ENCODE results near the gene VWA8.

Gene VWA8

GRCh38 chr13:41582027-41582463 lies 378.9 kb downstream of the VWA8 start:
- H2AFZ ChIP-seq (ENCODE audit: low read depth, low read length) = no peak overlapping the region
- no peaks in the 10 kb centered on the region for H3K79me2 ChIP-seq (ENCODE audit: low read length)
- H3K4me1 ChIP-seq (ENCODE audit: low read length) = no peaks in the 10 kb centered on the region
- no peak overlapping the region for H3K9ac ChIP-seq (ENCODE audit: low read length)
- H3K36me3 ChIP-seq (replicated peaks; ENCODE audit: low read depth, low read length) = peaks cover 6% of the 10 kb centered on the region
- H3K9me3 ChIP-seq (ENCODE audit: insufficient read depth, low read length) = no peaks in the 10 kb centered on the region
- no peak overlapping the region for H3K4me3 ChIP-seq (ENCODE audit: low read length)
- no peak for TF ChIP-seq EZH2phosphoT487 (IDR thresholded peaks at IDR 0.05; ENCODE audit: low read depth)
- TF ChIP-seq CTCF (IDR thresholded peaks at IDR 0.05; ENCODE audit: low read depth, low read length) = no peak
- H3K4me2 ChIP-seq (ENCODE audit: low read length) = no peak overlapping the region
- H3K27ac ChIP-seq (ENCODE audit: low read length) = no peak overlapping the region
- H3K27me3 ChIP-seq (ENCODE audit: low read depth, low read length) = no peaks in the 10 kb centered on the region
- no peaks in the 10 kb centered on the region for H4K20me1 ChIP-seq (ENCODE audit: insufficient read depth, low read length)

DNA sequence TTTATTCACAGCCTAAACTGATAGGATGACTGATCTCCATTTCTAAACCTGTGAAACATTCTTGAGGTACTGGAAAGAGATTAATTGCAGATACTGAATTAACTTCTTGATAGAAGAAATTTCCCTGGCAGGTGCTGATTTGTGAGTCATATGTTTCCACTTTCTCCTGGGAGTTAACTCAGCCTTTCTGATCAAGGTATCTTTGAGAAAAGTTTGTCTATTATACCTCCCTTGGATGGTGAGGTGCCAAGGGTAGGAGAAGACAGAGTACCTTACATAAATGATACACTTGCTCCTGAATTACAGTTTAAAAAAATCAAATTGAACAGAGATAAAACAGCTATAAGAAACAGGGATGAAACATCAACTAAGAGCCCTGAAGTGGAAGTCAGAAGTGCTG lies 380.6 kb downstream of the VWA8 start:
- Histone ChIP-seq H3K27me3 (ENCODE audit: low read depth, low read length) (no peaks in the 10 kb centered on the region), H4K20me1 (ENCODE audit: insufficient read depth, low read length) (no peaks in the 10 kb centered on the region), H3K4me1 (ENCODE audit: low read length) (no peaks in the 10 kb centered on the region), H3K4me3 (ENCODE audit: low read length) (no peak overlapping the region), H3K36me3 (replicated peaks; ENCODE audit: low read depth, low read length) (peaks cover 3% of the 10 kb centered on the region), H3K27ac (ENCODE audit: low read length) (no peak overlapping the region), H2AFZ (ENCODE audit: low read depth, low read length) (no peak overlapping the region), H3K79me2 (ENCODE audit: low read length) (no peaks in the 10 kb centered on the region), H3K9me3 (ENCODE audit: insufficient read depth, low read length) (no peaks in the 10 kb centered on the region), H3K9ac (ENCODE audit: low read length) (no peak overlapping the region), H3K4me2 (ENCODE audit: low read length) (no peak overlapping the region)
- no peak for TF ChIP-seq EZH2phosphoT487 (IDR thresholded peaks at IDR 0.05; ENCODE audit: low read depth)
- TF ChIP-seq CTCF (IDR thresholded peaks at IDR 0.05; ENCODE audit: low read depth, low read length) = no peak

- Histone ChIP-seq H3K4me1 (ENCODE audit: low read length) (no peaks in the 10 kb centered on the region), H3K4me2 (ENCODE audit: low read length) (no peak overlapping the region), H3K27me3 (ENCODE audit: low read depth, low read length) (no peaks in the 10 kb centered on the region), H3K36me3 (replicated peaks; ENCODE audit: low read depth, low read length) (peaks cover 3% of the 10 kb centered on the region), H4K20me1 (ENCODE audit: insufficient read depth, low read length) (no peaks in the 10 kb centered on the region), H3K9me3 (ENCODE audit: insufficient read depth, low read length) (no peaks in the 10 kb centered on the region), H3K9ac (ENCODE audit: low read length) (no peak overlapping the region), H3K27ac (ENCODE audit: low read length) (no peak overlapping the region), H2AFZ (ENCODE audit: low read depth, low read length) (no peak overlapping the region), H3K79me2 (ENCODE audit: low read length) (no peaks in the 10 kb centered on the region), H3K4me3 (ENCODE audit: low read length) (no peak overlapping the region)
- TF ChIP-seq CTCF (IDR thresholded peaks at IDR 0.05; ENCODE audit: low read depth, low read length) = no peak
Measured at GRCh38 chr13:41579881-41580280, 381.0 kb downstream of the VWA8 start.

DNA sequence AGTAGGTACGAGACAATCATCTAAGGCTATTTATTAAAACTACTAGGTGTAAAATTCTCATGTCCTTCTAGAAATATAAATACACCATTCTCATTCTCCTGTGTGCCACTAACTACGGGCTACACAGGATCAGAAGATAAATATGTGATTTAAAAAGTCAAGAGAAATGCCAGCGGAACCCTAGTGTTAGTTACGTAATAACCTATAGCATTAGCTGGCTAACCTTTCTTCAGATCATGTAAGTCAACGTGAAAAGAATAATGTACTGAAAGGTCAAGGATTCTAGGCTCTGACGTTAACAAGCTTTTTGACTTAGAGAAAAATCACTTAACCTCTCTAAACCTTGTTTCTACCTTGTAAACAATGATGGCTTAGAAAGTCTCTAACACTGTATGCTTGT lies 381.7 kb downstream of the VWA8 start:
- H2AFZ ChIP-seq (ENCODE audit: low read depth, low read length) = no peak overlapping the region
- no peak overlapping the region for H3K4me2 ChIP-seq (ENCODE audit: low read length)
- H4K20me1 ChIP-seq (ENCODE audit: insufficient read depth, low read length) = no peaks in the 10 kb centered on the region
- H3K36me3 ChIP-seq (replicated peaks; ENCODE audit: low read depth, low read length) = peaks cover 3% of the 10 kb centered on the region
- H3K27ac ChIP-seq (ENCODE audit: low read length) = no peak overlapping the region
- H3K4me1 ChIP-seq (ENCODE audit: low read length) = no peaks in the 10 kb centered on the region
- no peaks in the 10 kb centered on the region for H3K27me3 ChIP-seq (ENCODE audit: low read depth, low read length)
- no peak for TF ChIP-seq EZH2phosphoT487 (IDR thresholded peaks at IDR 0.05; ENCODE audit: low read depth)
- TF ChIP-seq CTCF (IDR thresholded peaks at IDR 0.05; ENCODE audit: low read depth, low read length) = no peak
- H3K4me3 ChIP-seq (ENCODE audit: low read length) = no peak overlapping the region
- no peaks in the 10 kb centered on the region for H3K79me2 ChIP-seq (ENCODE audit: low read length)
- no peak overlapping the region for H3K9ac ChIP-seq (ENCODE audit: low read length)
- H3K9me3 ChIP-seq (ENCODE audit: insufficient read depth, low read length) = no peaks in the 10 kb centered on the region

Measured in OCI-LY3 (cell line).